ENCODE data around the gene CPSF3. TPM values are rescaled to one million over a fixed set of nuclear protein-coding genes. Genes with fewer than 3 reads are reported as not detected.

CPSF3 gene
- polyA plus RNA-seq, 1 experiment: 12.5 TPM

DNA sequence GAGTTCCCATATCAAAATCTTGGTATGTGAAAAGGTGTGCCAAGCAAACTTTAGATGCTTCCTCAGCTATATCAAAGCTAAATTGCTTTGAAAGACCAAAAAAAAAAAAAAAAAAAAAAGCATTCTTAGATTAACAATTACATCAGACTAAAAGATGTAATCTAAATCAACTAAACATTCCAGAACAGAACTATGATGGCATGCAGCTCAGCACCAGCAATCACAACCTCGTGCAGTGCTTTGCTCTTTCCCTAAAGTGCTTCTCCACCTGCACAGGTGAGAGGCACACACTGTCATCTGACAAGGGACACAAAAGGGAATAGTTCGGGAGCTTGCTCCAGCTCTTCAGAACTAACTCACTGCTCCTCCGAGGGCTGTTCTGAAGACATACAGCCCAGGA, 94.7 kb downstream of the CPSF3 start:
- Histone ChIP-seq H3K36me3 (ENCODE audit: control insufficient read depth, insufficient read depth, low read length) (peaks cover 12% of the 10 kb centered on the region), H3K4me3 (ENCODE audit: low read depth, low read length) (no peak overlapping the region), H3K27me3 (ENCODE audit: control insufficient read depth, insufficient read depth, low read length) (no peaks in the 10 kb centered on the region)
- no peak for DNase-seq (ENCODE audit: low read depth)
- ChIA-PET CTCF (interaction anchor here (0.9 to 1.3 kb wide), 3 partner anchors 10 to 37 kb away, joined by 3 to 5 read pairs (median 4); no protein-coding TSS in a partner anchor), POLR2A (no interaction called here)
- TF ChIP-seq, protein P1, sequence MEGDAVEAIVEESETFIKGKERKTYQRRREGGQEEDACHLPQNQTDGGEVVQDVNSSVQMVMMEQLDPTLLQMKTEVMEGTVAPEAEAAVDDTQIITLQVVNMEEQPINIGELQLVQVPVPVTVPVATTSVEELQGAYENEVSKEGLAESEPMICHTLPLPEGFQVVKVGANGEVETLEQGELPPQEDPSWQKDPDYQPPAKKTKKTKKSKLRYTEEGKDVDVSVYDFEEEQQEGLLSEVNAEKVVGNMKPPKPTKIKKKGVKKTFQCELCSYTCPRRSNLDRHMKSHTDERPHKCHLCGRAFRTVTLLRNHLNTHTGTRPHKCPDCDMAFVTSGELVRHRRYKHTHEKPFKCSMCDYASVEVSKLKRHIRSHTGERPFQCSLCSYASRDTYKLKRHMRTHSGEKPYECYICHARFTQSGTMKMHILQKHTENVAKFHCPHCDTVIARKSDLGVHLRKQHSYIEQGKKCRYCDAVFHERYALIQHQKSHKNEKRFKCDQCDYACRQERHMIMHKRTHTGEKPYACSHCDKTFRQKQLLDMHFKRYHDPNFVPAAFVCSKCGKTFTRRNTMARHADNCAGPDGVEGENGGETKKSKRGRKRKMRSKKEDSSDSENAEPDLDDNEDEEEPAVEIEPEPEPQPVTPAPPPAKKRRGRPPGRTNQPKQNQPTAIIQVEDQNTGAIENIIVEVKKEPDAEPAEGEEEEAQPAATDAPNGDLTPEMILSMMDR (IDR thresholded peaks at IDR 0.05; ENCODE audit: insufficient read depth, low read depth, low read length): no peak

DNA sequence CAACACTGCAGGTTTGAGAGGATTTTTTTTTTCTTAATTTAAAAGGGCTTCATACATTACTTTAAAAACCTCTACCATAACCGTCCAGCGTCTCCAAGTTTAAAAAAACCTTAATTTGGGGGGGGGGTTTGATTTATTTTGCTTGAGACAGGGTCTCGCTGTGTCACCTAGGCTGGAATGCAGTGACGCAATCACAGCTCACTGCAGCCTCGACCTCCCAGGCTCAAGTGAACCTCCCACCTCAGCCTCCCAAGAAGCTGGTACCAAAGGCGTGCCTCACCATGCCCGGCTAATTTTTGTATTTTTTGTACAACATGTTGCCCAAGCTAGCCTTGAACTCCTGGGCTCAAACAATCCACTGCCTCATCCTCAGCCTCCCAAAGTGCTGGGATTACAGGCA, 95.3 kb downstream of the CPSF3 start:
- POLR2A ChIA-PET: no interaction called here
- CTCF ChIA-PET: interaction anchor here (0.9 to 1.3 kb wide), 2 partner anchors 12 to 36 kb away, joined by 4 to 5 read pairs; no protein-coding TSS in a partner anchor
- DNase-seq (ENCODE audit: low read depth): no peak
- TF ChIP-seq, protein P1 (IDR thresholded peaks at IDR 0.05; ENCODE audit: insufficient read depth, low read depth, low read length): no peak
- Histone ChIP-seq H3K27me3 (ENCODE audit: control insufficient read depth, insufficient read depth, low read length) (no peaks in the 10 kb centered on the region), H3K36me3 (ENCODE audit: control insufficient read depth, insufficient read depth, low read length) (peaks cover 8% of the 10 kb centered on the region; the same call in 1 of the 2 replicates), H3K4me3 (ENCODE audit: low read depth, low read length) (no peak overlapping the region)

DNA sequence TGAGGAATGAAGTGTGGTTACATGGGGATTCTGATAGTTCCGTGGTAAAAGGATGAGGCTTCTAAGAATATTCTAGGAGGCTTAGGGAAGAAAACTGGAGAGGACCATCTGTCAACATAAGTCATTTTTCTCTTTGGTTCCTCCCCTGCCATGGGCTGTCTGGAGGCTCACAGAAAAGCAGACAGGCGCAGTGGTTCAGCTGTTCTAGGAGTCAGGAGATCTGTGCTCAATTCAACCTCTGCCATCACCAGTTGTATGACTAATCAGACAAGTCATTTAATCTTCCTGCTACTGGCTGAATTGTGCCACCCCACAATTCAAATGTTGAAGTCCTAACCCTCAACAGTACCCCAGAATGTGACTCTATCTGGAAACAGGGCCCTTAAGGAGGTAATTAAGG, 95.8 kb downstream of the CPSF3 start:
- TF ChIP-seq, protein P1 (IDR thresholded peaks at IDR 0.05; ENCODE audit: insufficient read depth, low read depth, low read length): no peak
- CTCF ChIA-PET: no interaction called here
- DNase-seq (ENCODE audit: low read depth): no peak
- H3K4me3 ChIP-seq (ENCODE audit: low read depth, low read length): no peak overlapping the region
- H3K36me3 ChIP-seq (ENCODE audit: control insufficient read depth, insufficient read depth, low read length): peaks cover 8% of the 10 kb centered on the region; the same call in 1 of the 2 replicates
- POLR2A ChIA-PET: no interaction called here
- H3K27me3 ChIP-seq (ENCODE audit: control insufficient read depth, insufficient read depth, low read length): no peaks in the 10 kb centered on the region

Other genes starting within 250 kb of the CPSF3 start
- 14.1 and 18.2 TPM in 2 replicates for gene ASAP2, start 216.8 kb upstream of the CPSF3 start, polyA plus RNA-seq (2011; rRNA removed)
- gene ITGB1BP1, start 126 bp upstream of the CPSF3 start, polyA plus RNA-seq (2011; rRNA removed): 50.7 and 88.9 TPM in 2 replicates
- 92.2 and 120 TPM in 2 replicates for gene IAH1, start 50.9 kb downstream of the CPSF3 start, polyA plus RNA-seq (2011; rRNA removed)
- gene ADAM17, start 132.2 kb downstream of the CPSF3 start, polyA plus RNA-seq (2011; rRNA removed): 8.7 and 11.1 TPM in 2 replicates
- 235 and 305 TPM in 2 replicates for gene YWHAQ, start 207.3 kb downstream of the CPSF3 start, polyA plus RNA-seq (2011; rRNA removed)